Neural progenitor cell (in vitro differentiated cells): ENCODE results near the gene SCGB1D2. TPM values are rescaled to one million over a fixed set of nuclear protein-coding genes. Genes with fewer than 3 reads are reported as not detected.
A peak's percentile ranks its signal among the peaks of the same experiment; 100 is the strongest.
"Not testable (repeated sequence)": the region's sequence is repeated elsewhere in the genome, so short reads cannot be mapped to it uniquely, and the experiment has no call there.

Experiments used
- DNase-seq: peaks from one replicate; pipeline ENCODE4 v3.0.0-alpha.2; 2016; ENCODE audit warnings: low spot score
- H2AFZ ChIP-seq: fragments of 200-600 bp; sonication (generic); replicated peaks from 2 replicates; pipeline ENCODE4 v1.6.1; 2016; ENCODE audit warnings: antibody characterized with exemption
- H3F3A ChIP-seq: fragments of 200-600 bp; sonication (generic); 2 replicates; pipeline ENCODE4 v1.6.1; 2016; ENCODE audit warnings: antibody characterized with exemption, low read depth
- H3K27ac ChIP-seq: fragments of 200-600 bp; sonication (generic); 2 replicates; pipeline ENCODE4 v1.5.1; 2016; ENCODE audit warnings: mild to moderate bottlenecking
- H3K27me3 ChIP-seq: fragments of 200-600 bp; sonication (generic); 2 replicates; pipeline ENCODE4 v1.6.1; 2016; ENCODE audit warnings: mild to moderate bottlenecking, moderate library complexity
- H3K36me3 ChIP-seq: fragments of 200-600 bp; sonication (generic); 2 replicates; pipeline ENCODE4 v1.5.1; 2016
- H3K4me1 ChIP-seq: fragments of 200-600 bp; sonication (generic); 2 replicates; pipeline ENCODE4 v1.6.1; 2016; ENCODE audit warnings: mixed run types
- H3K4me2 ChIP-seq: fragments of 200-600 bp; sonication (generic); 2 replicates; pipeline ENCODE4 v1.6.1; 2016
- H3K4me3 ChIP-seq: fragments of 200-600 bp; sonication (generic); 2 replicates; pipeline ENCODE4 v1.5.1; 2016
- H3K79me2 ChIP-seq: fragments of 200-600 bp; sonication (generic); 2 replicates; pipeline ENCODE4 v1.6.1; 2016; ENCODE audit warnings: low read depth
- H3K9ac ChIP-seq: fragments of 200-600 bp; sonication (generic); 2 replicates; pipeline ENCODE4 v1.6.1; 2016
- H3K9me3 ChIP-seq: fragments of 200-600 bp; sonication (generic); 2 replicates; pipeline ENCODE4 v1.5.1; 2016; ENCODE audit warnings: low read depth
- H4K20me1 ChIP-seq: fragments of 200-600 bp; sonication (generic); 2 replicates; pipeline ENCODE4 v1.6.1; 2016; ENCODE audit warnings: low read depth
- H3K27ac Mint-ChIP-seq: 3 replicates; pipeline ENCODE4 v1.8.0; 2021; ENCODE audit warnings: mixed read lengths
- H3K27me3 Mint-ChIP-seq: 2 replicates; pipeline ENCODE4 v1.8.0; 2022; ENCODE audit warnings: low read depth, mild to moderate bottlenecking, inconsistent platforms, moderate library complexity, mixed read lengths; ENCODE audit not compliant: insufficient read depth
- H3K36me3 Mint-ChIP-seq: 3 replicates; pipeline ENCODE4 v1.8.0; 2021; ENCODE audit warnings: mixed read lengths
- H3K4me1 Mint-ChIP-seq: 3 replicates; pipeline ENCODE4 v1.8.0; 2021; ENCODE audit warnings: mixed read lengths
- H3K4me3 Mint-ChIP-seq: 3 replicates; pipeline ENCODE4 v1.8.0; 2021; ENCODE audit warnings: mild to moderate bottlenecking, moderate library complexity, mixed read lengths
- H3K9me3 Mint-ChIP-seq: 3 replicates; pipeline ENCODE4 v1.8.0; 2020; ENCODE audit warnings: mixed read lengths
- CTCF ChIP-seq: fragments of 200-600 bp; sonication (generic); IDR thresholded peaks from 2 replicates; pipeline ENCODE4 v1.5.1; 2017; ENCODE audit warnings: antibody characterized with exemption, mild to moderate bottlenecking
- EZH2 ChIP-seq: fragments of 200-600 bp; sonication (generic); IDR thresholded peaks from 2 replicates; pipeline ENCODE4 v1.6.1; 2017; ENCODE audit warnings: antibody characterized with exemption, mild to moderate bottlenecking, moderate library complexity
- EZH2phosphoT487 ChIP-seq: fragments of 200-600 bp; sonication (generic); IDR thresholded peaks from 2 replicates; pipeline ENCODE4 v1.6.1; 2017; ENCODE audit warnings: antibody characterized with exemption
- total RNA-seq: library from RNA; depleted of rRNA; stranded (reverse); fragments of >200 nt; gene quantifications from 2 replicates; pipeline ENCODE4 v1.2.3, GENCODE V29; 2015; ENCODE audit warnings: low replicate concordance

SCGB1D2 gene, protein sequence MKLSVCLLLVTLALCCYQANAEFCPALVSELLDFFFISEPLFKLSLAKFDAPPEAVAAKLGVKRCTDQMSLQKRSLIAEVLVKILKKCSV
- total RNA-seq: not detected in 2 replicates

DNA sequence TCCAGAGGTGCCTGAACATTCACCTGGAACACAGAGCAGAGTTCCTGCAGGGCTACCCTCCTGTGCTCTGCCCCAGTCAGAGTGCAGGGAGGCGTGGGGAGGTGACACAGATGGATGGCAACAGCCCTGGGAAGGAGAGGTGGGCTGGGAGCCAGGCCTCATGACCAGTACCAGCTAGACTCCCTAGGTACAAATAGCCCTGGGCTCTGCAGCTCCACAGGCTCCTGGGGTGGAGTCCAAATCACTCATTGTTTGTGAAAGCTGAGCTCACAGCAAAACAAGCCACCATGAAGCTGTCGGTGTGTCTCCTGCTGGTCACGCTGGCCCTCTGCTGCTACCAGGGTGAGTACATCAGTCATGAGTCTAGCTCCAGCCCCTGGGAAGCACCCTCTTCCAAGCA lies at the start of gene SCGB1D2:
Gene SCGB1D2 (plus strand): TSS at position 219 of the 400 bp plus-strand sequence. CDS start 69 bp downstream, at position 288.
- H2AFZ ChIP-seq: no peak within 1 kb of the TSS
- H3K4me3 ChIP-seq: no peak within 1 kb of the TSS
- H3K9me3 ChIP-seq: no peaks in the 10 kb centered on the region
- no peaks in the 10 kb centered on the region for H3F3A ChIP-seq
- no peaks in the 10 kb centered on the region for H3K36me3 ChIP-seq
- H3K4me2 ChIP-seq: no peak within 1 kb of the TSS
- no peaks in the 10 kb centered on the region for H3K79me2 ChIP-seq
- peak; percentile 15 for DNase-seq
- TF ChIP-seq EZH2 (no peak), CTCF (no peak), EZH2phosphoT487 (no peak)
- no peaks in the 10 kb centered on the region for H3K4me1 ChIP-seq
- H3K9me3 Mint-ChIP-seq: no peaks in the 10 kb centered on the region
- H3K4me1 Mint-ChIP-seq: peaks cover 5% of the 10 kb centered on the region
- H3K9ac ChIP-seq: no peak within 1 kb of the TSS
- H3K27ac ChIP-seq: no peak within 1 kb of the TSS
- H3K27me3 ChIP-seq: no peaks in the 10 kb centered on the region
- peaks cover 19% of the 10 kb centered on the region for H3K27me3 Mint-ChIP-seq
- no peaks in the 10 kb centered on the region for H3K36me3 Mint-ChIP-seq
- H4K20me1 ChIP-seq: peaks cover 5% of the 10 kb centered on the region
- no peak within 1 kb of the TSS for H3K27ac Mint-ChIP-seq
- H3K4me3 Mint-ChIP-seq: no peak within 1 kb of the TSS

GRCh38 chr11:62193952-62194351 lies 48.1 kb upstream of the SCGB1D2 start:
- DNase-seq: peak; percentile 63
- H3K27ac ChIP-seq: no peak overlapping the region
- H3K79me2 ChIP-seq: no peaks in the 10 kb centered on the region
- Mint-ChIP-seq H3K27me3 (peaks cover 22% of the 10 kb centered on the region), H3K36me3 (no peaks in the 10 kb centered on the region), H3K4me1 (peaks cover 13% of the 10 kb centered on the region), H3K4me3 (no peak overlapping the region), H3K27ac (no peak overlapping the region), H3K9me3 (no peaks in the 10 kb centered on the region)
- H4K20me1 ChIP-seq: no peaks in the 10 kb centered on the region
- H3K36me3 ChIP-seq: no peaks in the 10 kb centered on the region
- no peaks in the 10 kb centered on the region for H3F3A ChIP-seq
- H3K9me3 ChIP-seq: no peaks in the 10 kb centered on the region
- H3K9ac ChIP-seq: no peak overlapping the region
- TF ChIP-seq EZH2phosphoT487 (no peak), CTCF (no peak), EZH2 (no peak)
- peaks cover 6% of the 10 kb centered on the region for H3K4me1 ChIP-seq
- H3K4me2 ChIP-seq: no peak overlapping the region
- H2AFZ ChIP-seq: no peak overlapping the region
- H3K27me3 ChIP-seq: no peaks in the 10 kb centered on the region
- no peak overlapping the region for H3K4me3 ChIP-seq

- not testable (repeated sequence) for H2AFZ ChIP-seq, H3K27ac Mint-ChIP-seq, DNase-seq, H3K4me1 ChIP-seq, H3K4me2 ChIP-seq, H3K9ac ChIP-seq, H3K9me3 ChIP-seq, H3K4me3 Mint-ChIP-seq, H3K79me2 ChIP-seq, H3F3A ChIP-seq, H3K4me3 ChIP-seq, H3K36me3 ChIP-seq, H3K36me3 Mint-ChIP-seq, H3K9me3 Mint-ChIP-seq, H3K27ac ChIP-seq, H4K20me1 ChIP-seq, H3K27me3 ChIP-seq
- Mint-ChIP-seq H3K4me1 (peaks cover 13% of the 10 kb centered on the region), H3K27me3 (peaks cover 14% of the 10 kb centered on the region)
Measured at GRCh38 chr11:62195010-62195409, 47.0 kb upstream of the SCGB1D2 start.

- no peaks in the 10 kb centered on the region for H3K9me3 Mint-ChIP-seq
- no peaks in the 10 kb centered on the region for H3K79me2 ChIP-seq
- H3K4me3 Mint-ChIP-seq: no peak overlapping the region
- H3F3A ChIP-seq: no peaks in the 10 kb centered on the region
- H3K27me3 ChIP-seq: no peaks in the 10 kb centered on the region
- peaks cover 6% of the 10 kb centered on the region for H3K4me1 ChIP-seq
- H3K9me3 ChIP-seq: no peaks in the 10 kb centered on the region
- DNase-seq: peak; percentile 16
- H3K4me3 ChIP-seq: no peak overlapping the region
- H3K36me3 ChIP-seq: no peaks in the 10 kb centered on the region
- H3K36me3 Mint-ChIP-seq: no peaks in the 10 kb centered on the region
- TF ChIP-seq EZH2phosphoT487 (no peak), EZH2 (no peak), CTCF (peak; percentile 14)
- peaks cover 10% of the 10 kb centered on the region for H3K27me3 Mint-ChIP-seq
- peaks cover 13% of the 10 kb centered on the region for H3K4me1 Mint-ChIP-seq
- no peak overlapping the region for H2AFZ ChIP-seq
- H3K9ac ChIP-seq: no peak overlapping the region
- H3K27ac Mint-ChIP-seq: no peak overlapping the region
- no peak overlapping the region for H3K27ac ChIP-seq
- H3K4me2 ChIP-seq: no peak overlapping the region
- H4K20me1 ChIP-seq: no peaks in the 10 kb centered on the region
Measured at GRCh38 chr11:62195945-62196344, 46.1 kb upstream of the SCGB1D2 start.

DNA sequence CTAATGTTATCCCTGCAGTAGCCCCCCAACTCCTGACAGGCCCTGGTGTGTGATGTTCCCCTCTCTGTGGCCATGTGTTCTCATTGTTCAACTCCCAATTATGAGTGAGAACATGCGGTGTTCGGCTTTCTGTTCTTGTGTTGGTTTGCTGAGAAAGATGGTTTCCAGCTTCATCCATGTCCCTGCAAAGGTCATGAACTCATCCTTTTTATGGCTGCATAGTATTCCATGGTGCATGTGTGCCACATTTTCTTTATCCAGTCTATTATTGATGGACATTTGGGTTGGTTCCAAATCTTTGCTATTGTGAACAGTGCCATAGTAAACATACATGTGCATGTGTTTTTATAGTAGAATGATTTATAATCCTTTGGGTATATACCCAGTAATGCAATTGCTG lies 44.6 kb upstream of the SCGB1D2 start:
- H3K4me3 ChIP-seq, DNase-seq, H3K9me3 ChIP-seq, H3K36me3 Mint-ChIP-seq, H3K27me3 ChIP-seq, H3K27ac ChIP-seq, H3K27me3 Mint-ChIP-seq, H2AFZ ChIP-seq, H3F3A ChIP-seq, H4K20me1 ChIP-seq, H3K4me3 Mint-ChIP-seq, H3K4me1 ChIP-seq, H3K4me2 ChIP-seq, H3K79me2 ChIP-seq, H3K36me3 ChIP-seq, H3K27ac Mint-ChIP-seq, H3K9ac ChIP-seq, H3K9me3 Mint-ChIP-seq: not testable (repeated sequence)
- peaks cover 13% of the 10 kb centered on the region for H3K4me1 Mint-ChIP-seq
